ENCODE results near the gene GPR155.

- TF ChIP-seq, protein P1, sequence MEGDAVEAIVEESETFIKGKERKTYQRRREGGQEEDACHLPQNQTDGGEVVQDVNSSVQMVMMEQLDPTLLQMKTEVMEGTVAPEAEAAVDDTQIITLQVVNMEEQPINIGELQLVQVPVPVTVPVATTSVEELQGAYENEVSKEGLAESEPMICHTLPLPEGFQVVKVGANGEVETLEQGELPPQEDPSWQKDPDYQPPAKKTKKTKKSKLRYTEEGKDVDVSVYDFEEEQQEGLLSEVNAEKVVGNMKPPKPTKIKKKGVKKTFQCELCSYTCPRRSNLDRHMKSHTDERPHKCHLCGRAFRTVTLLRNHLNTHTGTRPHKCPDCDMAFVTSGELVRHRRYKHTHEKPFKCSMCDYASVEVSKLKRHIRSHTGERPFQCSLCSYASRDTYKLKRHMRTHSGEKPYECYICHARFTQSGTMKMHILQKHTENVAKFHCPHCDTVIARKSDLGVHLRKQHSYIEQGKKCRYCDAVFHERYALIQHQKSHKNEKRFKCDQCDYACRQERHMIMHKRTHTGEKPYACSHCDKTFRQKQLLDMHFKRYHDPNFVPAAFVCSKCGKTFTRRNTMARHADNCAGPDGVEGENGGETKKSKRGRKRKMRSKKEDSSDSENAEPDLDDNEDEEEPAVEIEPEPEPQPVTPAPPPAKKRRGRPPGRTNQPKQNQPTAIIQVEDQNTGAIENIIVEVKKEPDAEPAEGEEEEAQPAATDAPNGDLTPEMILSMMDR (IDR thresholded peaks at IDR 0.05): no peak
- no peak for TF ChIP-seq POLR2A (IDR thresholded peaks at IDR 0.05)
Observed at GRCh38 chr2:174439323-174439722, 47.5 kb downstream of the GPR155 start.
